Fibroblast of upper back skin (primary cell): ENCODE data around the gene ARMC3.

ENCODE experiments used
- DNase-seq: peaks from one replicate; pipeline ENCODE4 v3.0.0-alpha.2; 2013

ARMC3 gene

GRCh38 chr10:23081221-23081750, 153.4 kb downstream of the ARMC3 start:
- no peak for DNase-seq

GRCh38 chr10:23081891-23082290, 154.0 kb downstream of the ARMC3 start:
- no peak for DNase-seq
